Breast epithelium (tissue), 3 donors: ENCODE data around the gene TAMALIN.

Experiments used
- POLR2A ChIP-seq: fragments of 450-650 bp; IDR thresholded peaks from one replicate; pipeline ENCODE4 v1.6.1; 2016; ENCODE audit warnings: antibody characterized with exemption, mild to moderate bottlenecking, moderate library complexity
- TF ChIP-seq, protein P1 (sequence below), 3 donors: fragments of 450-650 bp; IDR thresholded peaks; one replicate each; pipeline ENCODE4 v1.5.1; 2016 to 2017; ENCODE audit warnings: antibody characterized with exemption in 3 of 3, mild to moderate bottlenecking in 3 of 3, moderate library complexity in 3 of 3

DNA sequence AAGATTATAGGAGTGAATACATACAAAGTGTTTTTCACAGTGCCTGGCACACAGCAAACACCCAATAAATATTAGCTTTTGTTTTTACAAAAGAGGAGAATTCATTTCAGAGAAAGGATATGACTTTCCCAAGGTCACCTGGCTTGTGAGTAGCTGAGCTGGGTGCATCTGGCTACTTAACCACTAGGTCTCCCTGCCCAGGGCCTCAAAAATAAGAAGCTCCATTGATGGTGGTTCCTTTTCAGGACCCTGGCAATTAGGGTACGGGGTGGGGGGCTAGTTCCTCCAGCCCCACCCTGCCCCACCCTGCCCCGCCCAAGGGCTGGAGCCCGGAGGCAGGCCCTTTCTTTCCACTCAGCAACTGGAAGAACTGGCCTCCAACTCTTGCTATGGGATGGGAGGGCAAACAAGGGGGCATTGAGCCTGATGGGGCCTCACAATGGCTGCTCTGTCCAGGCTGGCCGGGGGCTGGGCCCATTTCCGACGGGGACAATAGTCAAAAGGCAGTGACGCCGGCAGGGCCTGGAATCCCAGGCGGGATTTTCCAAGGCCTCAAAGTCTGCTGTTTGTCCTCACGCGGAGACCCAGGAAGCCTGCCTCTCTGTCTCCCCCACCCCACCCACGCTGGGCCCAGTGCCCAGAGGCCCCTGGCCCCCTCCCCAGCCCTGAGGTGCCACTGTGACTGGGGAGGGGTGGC, 54.9 kb downstream of the TAMALIN start:
- no peak for TF ChIP-seq POLR2A
- TF ChIP-seq, protein P1, sequence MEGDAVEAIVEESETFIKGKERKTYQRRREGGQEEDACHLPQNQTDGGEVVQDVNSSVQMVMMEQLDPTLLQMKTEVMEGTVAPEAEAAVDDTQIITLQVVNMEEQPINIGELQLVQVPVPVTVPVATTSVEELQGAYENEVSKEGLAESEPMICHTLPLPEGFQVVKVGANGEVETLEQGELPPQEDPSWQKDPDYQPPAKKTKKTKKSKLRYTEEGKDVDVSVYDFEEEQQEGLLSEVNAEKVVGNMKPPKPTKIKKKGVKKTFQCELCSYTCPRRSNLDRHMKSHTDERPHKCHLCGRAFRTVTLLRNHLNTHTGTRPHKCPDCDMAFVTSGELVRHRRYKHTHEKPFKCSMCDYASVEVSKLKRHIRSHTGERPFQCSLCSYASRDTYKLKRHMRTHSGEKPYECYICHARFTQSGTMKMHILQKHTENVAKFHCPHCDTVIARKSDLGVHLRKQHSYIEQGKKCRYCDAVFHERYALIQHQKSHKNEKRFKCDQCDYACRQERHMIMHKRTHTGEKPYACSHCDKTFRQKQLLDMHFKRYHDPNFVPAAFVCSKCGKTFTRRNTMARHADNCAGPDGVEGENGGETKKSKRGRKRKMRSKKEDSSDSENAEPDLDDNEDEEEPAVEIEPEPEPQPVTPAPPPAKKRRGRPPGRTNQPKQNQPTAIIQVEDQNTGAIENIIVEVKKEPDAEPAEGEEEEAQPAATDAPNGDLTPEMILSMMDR (IDR thresholded peaks at IDR 0.05), result no peak
